ENCODE data around the gene THAP9. TPM values are rescaled to one million over a fixed set of nuclear protein-coding genes. Genes with fewer than 3 reads are reported as not detected.

THAP9 gene
- total and polyA plus RNA-seq, 8 donors = 1.7 to 3.5 (median 2.6) TPM

DNA sequence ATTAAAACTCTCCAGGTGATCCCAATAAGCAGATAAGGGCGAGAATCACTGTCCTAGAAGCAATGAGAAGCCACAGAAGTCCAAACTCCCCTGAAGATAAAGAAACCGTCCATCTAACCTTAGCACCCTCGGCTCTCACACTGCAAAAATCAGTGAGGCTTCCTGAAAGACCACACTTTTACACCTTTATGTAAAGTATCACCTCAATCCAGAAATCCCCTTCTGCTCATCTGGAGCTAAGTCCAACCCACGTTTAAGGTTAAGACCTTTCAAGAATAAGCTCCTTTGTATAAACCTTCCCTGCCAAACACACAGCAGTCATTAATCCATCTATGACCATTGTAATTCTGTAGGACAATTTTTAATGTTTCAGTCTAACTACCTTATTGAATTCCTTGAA is 68.4 kb downstream of the THAP9 start:
- no peaks in the 10 kb centered on the region for H3K4me1 ChIP-seq
- WGBS, 2 donors = 63 to 76% methylated on average over 4 of the region's 4 CpGs
- no peak for DNase-seq
- no peak overlapping the region for H3K27ac ChIP-seq
- no peak for FAIRE-seq
- intact Hi-C loops (cut with DNase I) = no loop called here
- H3K27me3 ChIP-seq = no peaks in the 10 kb centered on the region
- ATAC-seq = no peak
- H3K9me3 ChIP-seq = no peaks in the 10 kb centered on the region
- H3K4me3 ChIP-seq = no peak overlapping the region
- H3K36me3 ChIP-seq = no peaks in the 10 kb centered on the region
- TF ChIP-seq, protein P1, sequence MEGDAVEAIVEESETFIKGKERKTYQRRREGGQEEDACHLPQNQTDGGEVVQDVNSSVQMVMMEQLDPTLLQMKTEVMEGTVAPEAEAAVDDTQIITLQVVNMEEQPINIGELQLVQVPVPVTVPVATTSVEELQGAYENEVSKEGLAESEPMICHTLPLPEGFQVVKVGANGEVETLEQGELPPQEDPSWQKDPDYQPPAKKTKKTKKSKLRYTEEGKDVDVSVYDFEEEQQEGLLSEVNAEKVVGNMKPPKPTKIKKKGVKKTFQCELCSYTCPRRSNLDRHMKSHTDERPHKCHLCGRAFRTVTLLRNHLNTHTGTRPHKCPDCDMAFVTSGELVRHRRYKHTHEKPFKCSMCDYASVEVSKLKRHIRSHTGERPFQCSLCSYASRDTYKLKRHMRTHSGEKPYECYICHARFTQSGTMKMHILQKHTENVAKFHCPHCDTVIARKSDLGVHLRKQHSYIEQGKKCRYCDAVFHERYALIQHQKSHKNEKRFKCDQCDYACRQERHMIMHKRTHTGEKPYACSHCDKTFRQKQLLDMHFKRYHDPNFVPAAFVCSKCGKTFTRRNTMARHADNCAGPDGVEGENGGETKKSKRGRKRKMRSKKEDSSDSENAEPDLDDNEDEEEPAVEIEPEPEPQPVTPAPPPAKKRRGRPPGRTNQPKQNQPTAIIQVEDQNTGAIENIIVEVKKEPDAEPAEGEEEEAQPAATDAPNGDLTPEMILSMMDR (IDR thresholded peaks at IDR 0.05) = no peak

DNA sequence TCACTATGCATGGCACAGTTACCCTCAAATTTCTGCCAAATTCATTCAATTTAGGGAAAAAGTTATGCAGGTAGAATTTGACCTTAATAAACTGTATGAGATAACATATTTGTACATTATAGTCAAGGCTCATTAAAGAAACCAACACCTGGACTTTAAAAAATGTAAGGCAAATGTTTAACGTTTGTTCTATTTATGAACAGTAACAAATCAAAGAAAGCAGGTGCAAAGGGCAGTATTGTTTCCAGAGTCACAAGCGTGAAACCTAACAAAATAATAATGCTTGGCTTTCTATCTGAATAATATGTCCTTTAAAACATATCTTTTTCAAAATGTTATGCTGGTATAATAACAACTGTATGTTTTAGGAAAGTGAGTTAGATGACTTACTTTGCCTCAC is 68.9 kb downstream of the THAP9 start:
- FAIRE-seq = no peak
- WGBS, 2 donors = 37 to 40% methylated on average over 2 of the region's 2 CpGs
- no peak overlapping the region for H3K4me3 ChIP-seq
- no peaks in the 10 kb centered on the region for H3K36me3 ChIP-seq
- no peaks in the 10 kb centered on the region for H3K9me3 ChIP-seq
- no peak for ATAC-seq
- no peaks in the 10 kb centered on the region for H3K27me3 ChIP-seq
- no peak overlapping the region for H3K27ac ChIP-seq
- DNase-seq = no peak
- intact Hi-C loops (cut with DNase I) = no loop called here
- no peaks in the 10 kb centered on the region for H3K4me1 ChIP-seq
- TF ChIP-seq, protein P1 (IDR thresholded peaks at IDR 0.05) = no peak

Other genes starting within 250 kb of the THAP9 start
- gene SCD5, start 101.9 kb upstream of the THAP9 start, total RNA-seq = 10 to 100 TPM; 19.1 to 41.3 (median 27.1) TPM
- gene SCD5, start 101.9 kb upstream of the THAP9 start, polyA plus RNA-seq = 10 to 100 TPM; 30.3 to 58.3 TPM
- 100 to 1,000 TPM; 149 to 205 (median 173) TPM for gene SEC31A, start 9.6 kb upstream of the THAP9 start, total RNA-seq
- gene SEC31A, start 9.6 kb upstream of the THAP9 start, polyA plus RNA-seq = 100 to 1,000 TPM; 123 to 135 TPM
- 1 to 10 TPM; 2.6 to 5.7 (median 3.7) TPM for gene LIN54, start 110.1 kb downstream of the THAP9 start, total RNA-seq
- gene LIN54, start 110.1 kb downstream of the THAP9 start, polyA plus RNA-seq = 1 to 10 TPM; 1.1 to 2.1 TPM
- 10 to 100 TPM in 5 of 6 donors, 1 to 10 TPM in 1; 9.0 to 16.3 (median 13.0) TPM for gene COPS4, start 134.4 kb downstream of the THAP9 start, total RNA-seq
- gene COPS4, start 134.4 kb downstream of the THAP9 start, polyA plus RNA-seq = 10 to 100 TPM in 1 of 2 donors, 1 to 10 TPM in 1; 9.7 to 23.2 TPM
- 1 to 10 TPM in 5 of 6 donors, under 1 TPM in 1; 0.93 to 3.1 (median 2.1) TPM for gene PLAC8, start 214.0 kb downstream of the THAP9 start, total RNA-seq
- gene PLAC8, start 214.0 kb downstream of the THAP9 start, polyA plus RNA-seq = 10 to 100 TPM in 1 of 2 donors, 1 to 10 TPM in 1; 1.5 to 10.0 TPM